ENCODE results near the gene NBPF26.
A peak's percentile ranks its signal among the peaks of the same experiment; 100 is the strongest.
"Not testable (repeated sequence)": the region's sequence is repeated elsewhere in the genome, so short reads cannot be mapped to it uniquely, and the experiment has no call there.

NBPF26 gene

DNA sequence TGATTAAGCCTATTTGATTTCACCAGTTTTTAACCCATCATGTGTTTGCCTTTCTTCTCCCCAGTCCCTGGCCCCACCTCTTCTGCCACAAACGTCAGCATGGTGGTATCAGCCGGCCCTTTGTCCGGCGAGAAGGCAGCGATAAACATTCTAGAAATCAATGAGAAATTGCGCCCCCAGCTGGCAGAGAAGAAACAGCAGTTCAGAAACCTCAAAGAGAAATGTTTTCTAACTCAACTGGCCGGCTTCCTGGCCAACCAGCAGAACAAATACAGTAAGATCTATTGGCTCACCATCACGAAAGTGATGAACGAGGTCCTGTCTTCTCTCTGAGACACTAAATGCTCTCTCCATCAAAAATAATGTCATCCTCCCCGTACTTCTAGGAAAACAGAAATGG is 88.1 kb downstream of the NBPF26 start:
- not testable (repeated sequence) for H3K79me1 ChIP-seq (replicated peaks; ENCODE audit: low read length, poor library complexity, severe bottlenecking)
- WGBS = no CpG with 5 or more reads among the region's 10 CpGs

DNA sequence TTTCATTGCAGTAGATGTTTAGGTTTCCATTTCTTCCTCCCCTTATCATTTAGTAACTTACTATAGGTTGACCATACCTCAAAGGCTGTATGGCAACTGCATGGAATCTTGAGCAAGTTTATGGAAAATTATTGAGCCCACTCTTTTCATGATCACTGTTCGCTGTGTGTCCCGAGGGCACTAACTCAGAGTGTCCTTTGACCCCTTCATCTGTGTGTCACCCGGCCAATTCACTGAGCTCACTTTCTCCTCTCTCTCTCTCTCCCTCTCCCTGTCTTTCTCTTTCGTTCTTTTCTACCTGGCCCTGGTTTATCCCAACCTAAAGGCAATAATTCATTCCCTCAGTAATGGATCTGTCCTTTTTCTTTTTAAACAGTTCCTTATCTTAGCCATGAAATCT is 101.3 kb downstream of the NBPF26 start:
- not testable (repeated sequence) for H3K27me3 ChIP-seq (ENCODE audit: control insufficient read depth in 1 of 2, insufficient read depth in 1 of 2, low read length in 2 of 2); H2BK15ac ChIP-seq (ENCODE audit: low read depth, poor library complexity, severe bottlenecking)

More for the DNA sequence above, 88.1 kb downstream of the NBPF26 start:
- not testable (repeated sequence) for H3K4ac ChIP-seq (ENCODE audit: low read depth in 1 of 2, low read length in 2 of 2); H3K36me3 ChIP-seq (ENCODE audit: control insufficient read depth in 1 of 2, insufficient read depth in 2 of 2, low read depth in 1 of 2, low read length in 2 of 2); H4K91ac ChIP-seq (ENCODE audit: low read length); H3K27me3 ChIP-seq (ENCODE audit: control insufficient read depth in 1 of 2, insufficient read depth in 1 of 2, low read length in 2 of 2); H3K14ac ChIP-seq (ENCODE audit: low read length in 2 of 2); H3K9ac ChIP-seq (ENCODE audit: low read length); H2BK12ac ChIP-seq (ENCODE audit: low read length in 2 of 2); H2BK5ac ChIP-seq (ENCODE audit: low read depth, low read length, poor library complexity, severe bottlenecking); H4K8ac ChIP-seq (ENCODE audit: low read length); H2AK5ac ChIP-seq (ENCODE audit: low read length, severe bottlenecking); H2BK15ac ChIP-seq (ENCODE audit: low read depth, poor library complexity, severe bottlenecking); H3K18ac ChIP-seq (ENCODE audit: low read depth in 1 of 2, low read length in 2 of 2); DNase-seq; H3K23ac ChIP-seq (ENCODE audit: low read length in 2 of 2); H3K9me3 ChIP-seq (ENCODE audit: control insufficient read depth, low read length); H3K4me3 ChIP-seq (ENCODE audit: insufficient read depth in 1 of 2, low read depth in 1 of 2, low read length in 2 of 2); H3K4me2 ChIP-seq (ENCODE audit: low read length, poor library complexity, severe bottlenecking); H2AFZ ChIP-seq (ENCODE audit: low read depth, low read length); H3K27ac ChIP-seq (ENCODE audit: low read length, poor library complexity, severe bottlenecking); H2BK120ac ChIP-seq (ENCODE audit: low read depth, low read length); H3K4me1 ChIP-seq (ENCODE audit: control insufficient read depth, insufficient read depth, low read depth, low read length)

DNA sequence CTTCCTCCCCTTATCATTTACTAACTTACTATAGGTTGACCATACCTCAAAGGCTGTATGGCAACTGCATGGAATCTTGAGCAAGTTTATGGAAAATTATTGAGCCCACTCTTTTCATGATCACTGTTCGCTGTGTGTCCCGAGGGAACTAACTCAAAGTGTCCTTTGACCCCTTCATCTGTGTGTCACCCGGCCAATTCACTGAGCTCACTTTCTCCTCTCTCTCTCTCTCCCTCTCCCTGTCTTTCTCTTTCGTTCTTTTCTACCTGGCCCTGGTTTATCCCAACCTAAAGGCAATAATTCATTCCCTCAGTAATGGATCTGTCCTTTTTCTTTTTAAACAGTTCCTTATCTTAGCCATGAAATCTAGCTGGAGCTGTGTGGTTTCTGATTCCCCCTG is 102.9 kb downstream of the NBPF26 start:
- H3K9me3 ChIP-seq (ENCODE audit: control insufficient read depth, low read length); H3K14ac ChIP-seq (ENCODE audit: low read length in 2 of 2); H2BK12ac ChIP-seq (ENCODE audit: low read length in 2 of 2); H4K8ac ChIP-seq (ENCODE audit: low read length); H3K18ac ChIP-seq (ENCODE audit: low read depth in 1 of 2, low read length in 2 of 2); H3K4me2 ChIP-seq (ENCODE audit: low read length, poor library complexity, severe bottlenecking); H2AK5ac ChIP-seq (ENCODE audit: low read length, severe bottlenecking); H4K91ac ChIP-seq (ENCODE audit: low read length); H2AFZ ChIP-seq (ENCODE audit: low read depth, low read length); H3K27ac ChIP-seq (ENCODE audit: low read length, poor library complexity, severe bottlenecking); H3K27me3 ChIP-seq (ENCODE audit: control insufficient read depth in 1 of 2, insufficient read depth in 1 of 2, low read length in 2 of 2); H3K36me3 ChIP-seq (ENCODE audit: control insufficient read depth in 1 of 2, insufficient read depth in 2 of 2, low read depth in 1 of 2, low read length in 2 of 2); H2BK15ac ChIP-seq (ENCODE audit: low read depth, poor library complexity, severe bottlenecking); H2BK5ac ChIP-seq (ENCODE audit: low read depth, low read length, poor library complexity, severe bottlenecking); H3K4me1 ChIP-seq (ENCODE audit: control insufficient read depth, insufficient read depth, low read depth, low read length); H3K79me1 ChIP-seq (replicated peaks; ENCODE audit: low read length, poor library complexity, severe bottlenecking); DNase-seq; H3K4ac ChIP-seq (ENCODE audit: low read depth in 1 of 2, low read length in 2 of 2); H3K9ac ChIP-seq (ENCODE audit: low read length); H3K23ac ChIP-seq (ENCODE audit: low read length in 2 of 2); H3K4me3 ChIP-seq (ENCODE audit: insufficient read depth in 1 of 2, low read depth in 1 of 2, low read length in 2 of 2); H2BK120ac ChIP-seq (ENCODE audit: low read depth, low read length): not testable (repeated sequence)
- no CpG with 5 or more reads among the region's 4 CpGs for WGBS

More for the DNA sequence above, 101.3 kb downstream of the NBPF26 start:
- not testable (repeated sequence) for H2BK5ac ChIP-seq (ENCODE audit: low read depth, low read length, poor library complexity, severe bottlenecking); DNase-seq; H3K18ac ChIP-seq (ENCODE audit: low read depth in 1 of 2, low read length in 2 of 2); H3K4me3 ChIP-seq (ENCODE audit: insufficient read depth in 1 of 2, low read depth in 1 of 2, low read length in 2 of 2); H2BK120ac ChIP-seq (ENCODE audit: low read depth, low read length); H3K23ac ChIP-seq (ENCODE audit: low read length in 2 of 2); H3K4ac ChIP-seq (ENCODE audit: low read depth in 1 of 2, low read length in 2 of 2); H3K9ac ChIP-seq (ENCODE audit: low read length); H4K8ac ChIP-seq (ENCODE audit: low read length); H3K4me2 ChIP-seq (ENCODE audit: low read length, poor library complexity, severe bottlenecking); H3K9me3 ChIP-seq (ENCODE audit: control insufficient read depth, low read length); H3K36me3 ChIP-seq (ENCODE audit: control insufficient read depth in 1 of 2, insufficient read depth in 2 of 2, low read depth in 1 of 2, low read length in 2 of 2); H3K4me1 ChIP-seq (ENCODE audit: control insufficient read depth, insufficient read depth, low read depth, low read length); H2AK5ac ChIP-seq (ENCODE audit: low read length, severe bottlenecking); H2AFZ ChIP-seq (ENCODE audit: low read depth, low read length); H4K91ac ChIP-seq (ENCODE audit: low read length); H3K14ac ChIP-seq (ENCODE audit: low read length in 2 of 2); H3K27ac ChIP-seq (ENCODE audit: low read length, poor library complexity, severe bottlenecking); H2BK12ac ChIP-seq (ENCODE audit: low read length in 2 of 2); H3K79me1 ChIP-seq (replicated peaks; ENCODE audit: low read length, poor library complexity, severe bottlenecking)
- WGBS = no CpG with 5 or more reads among the region's 4 CpGs

DNA sequence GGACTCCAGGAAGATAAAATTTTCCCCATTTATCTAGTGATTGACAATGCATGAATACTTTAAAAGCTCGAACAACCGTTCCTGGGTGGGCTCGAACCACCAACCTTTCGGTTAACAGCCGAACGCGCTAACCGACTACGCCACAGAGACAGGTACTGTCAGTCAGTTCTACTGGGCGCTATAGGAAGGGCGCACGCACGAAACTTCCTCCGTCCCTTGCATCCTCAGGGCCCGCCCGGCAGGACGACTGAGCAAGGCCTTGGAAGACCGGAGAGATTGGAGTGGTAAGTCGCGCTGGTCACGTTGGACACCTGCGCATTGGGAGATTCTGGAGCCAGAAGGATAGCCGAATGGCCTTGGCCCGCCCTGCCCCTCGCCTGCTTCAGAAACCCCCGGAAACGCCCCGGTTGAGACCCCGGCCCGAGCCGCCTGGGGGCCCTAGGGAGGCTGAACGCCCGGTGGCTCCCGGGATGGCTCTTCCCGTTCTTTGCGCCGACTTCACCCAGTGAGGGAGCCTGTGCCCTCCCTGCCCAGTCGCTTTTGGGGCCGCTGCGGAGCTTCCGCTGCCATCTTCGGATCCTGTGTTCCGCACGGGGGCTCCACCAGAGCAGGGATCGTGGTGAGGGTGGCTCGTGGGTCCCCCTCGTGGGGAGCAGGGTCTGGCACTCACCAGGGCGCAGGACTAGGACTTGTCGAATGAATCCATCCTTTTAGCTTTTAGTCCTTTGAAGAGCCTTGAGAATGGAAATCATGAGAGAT is 120.6 kb downstream of the NBPF26 start:
- not testable (repeated sequence) for H3K4ac ChIP-seq (ENCODE audit: low read depth in 1 of 2, low read length in 2 of 2); H3K27ac ChIP-seq (ENCODE audit: low read length, poor library complexity, severe bottlenecking); H3K36me3 ChIP-seq (ENCODE audit: control insufficient read depth in 1 of 2, insufficient read depth in 2 of 2, low read depth in 1 of 2, low read length in 2 of 2); H3K4me1 ChIP-seq (ENCODE audit: control insufficient read depth, insufficient read depth, low read depth, low read length); H4K91ac ChIP-seq (ENCODE audit: low read length); H3K79me1 ChIP-seq (replicated peaks; ENCODE audit: low read length, poor library complexity, severe bottlenecking); H2BK15ac ChIP-seq (ENCODE audit: low read depth, poor library complexity, severe bottlenecking); H3K9me3 ChIP-seq (ENCODE audit: control insufficient read depth, low read length); H3K23ac ChIP-seq (ENCODE audit: low read length in 2 of 2); H2BK120ac ChIP-seq (ENCODE audit: low read depth, low read length); H2BK12ac ChIP-seq (ENCODE audit: low read length in 2 of 2); H4K8ac ChIP-seq (ENCODE audit: low read length); DNase-seq; H2AFZ ChIP-seq (ENCODE audit: low read depth, low read length); H3K18ac ChIP-seq (ENCODE audit: low read depth in 1 of 2, low read length in 2 of 2); H2BK5ac ChIP-seq (ENCODE audit: low read depth, low read length, poor library complexity, severe bottlenecking); H3K14ac ChIP-seq (ENCODE audit: low read length in 2 of 2); H3K27me3 ChIP-seq (ENCODE audit: control insufficient read depth in 1 of 2, insufficient read depth in 1 of 2, low read length in 2 of 2); H2AK5ac ChIP-seq (ENCODE audit: low read length, severe bottlenecking)
- WGBS = 0% methylated on average over 6 of the region's 49 CpGs
- Histone ChIP-seq H3K9ac (ENCODE audit: low read length) (peak overlapping the region; percentile 69), H3K4me2 (ENCODE audit: low read length, poor library complexity, severe bottlenecking) (peak overlapping the region; percentile 10), H3K4me3 (ENCODE audit: insufficient read depth in 1 of 2, low read depth in 1 of 2, low read length in 2 of 2) (peak overlapping the region in 1 of 2 experiments; percentile 77)

All from mesenchymal stem cell (in vitro differentiated cells and primary cell).